ENCODE results near the gene ZNF444.
"Not testable (repeated sequence)": the region's sequence is repeated elsewhere in the genome, so short reads cannot be mapped to it uniquely, and the experiment has no call there.

The ZNF444 gene

DNA sequence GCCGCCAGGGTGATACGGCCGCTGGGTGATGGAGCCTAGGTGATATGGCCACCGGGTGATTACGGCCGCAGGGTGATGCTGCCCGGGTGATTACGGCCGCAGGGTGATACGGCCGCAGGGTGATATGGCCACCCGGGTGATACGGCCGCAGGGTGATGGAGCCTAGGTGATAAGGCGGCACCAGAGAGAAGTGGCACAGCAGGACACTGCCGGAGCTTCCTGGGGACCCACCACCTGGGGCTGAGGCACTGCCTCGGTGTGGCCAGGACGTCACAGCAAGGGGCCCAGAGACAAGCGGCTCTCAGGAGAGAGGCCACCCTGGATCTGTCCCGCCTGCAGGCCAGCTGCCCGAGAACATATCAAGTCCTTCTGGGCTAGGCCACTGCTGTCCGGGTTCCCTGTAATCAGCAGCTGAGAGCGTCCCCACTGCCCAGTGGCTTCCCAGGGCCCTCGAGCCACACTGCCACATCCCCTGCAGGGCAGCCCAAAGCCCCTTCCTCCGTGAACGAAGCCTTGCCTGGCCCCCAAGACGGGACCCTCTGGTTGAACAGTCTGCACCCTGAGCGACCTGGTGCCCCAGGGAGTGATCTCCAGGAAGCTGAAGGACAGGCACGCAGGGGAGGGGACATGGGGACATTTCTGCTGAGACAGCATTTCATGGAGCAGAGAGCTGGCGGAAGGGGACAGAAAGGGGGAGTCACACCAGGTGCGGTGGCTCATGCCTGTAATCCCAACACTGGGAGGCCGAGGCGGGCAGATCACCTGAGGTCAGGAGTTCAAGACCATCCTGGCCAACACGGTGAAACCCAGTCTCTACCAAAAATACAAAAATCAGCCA lies 42.1 kb upstream of the ZNF444 start:
- Histone ChIP-seq H3K27ac (no peak overlapping the region), H3K9ac (ENCODE audit: insufficient read length) (no peak overlapping the region), H3K9me3 (ENCODE audit: low read depth, low read length) (no peaks in the 10 kb centered on the region), H3K36me3 (ENCODE audit: insufficient read depth, low read length) (no peaks in the 10 kb centered on the region), H3K4me3 (no peak overlapping the region)
- DNase-seq (ENCODE audit: low read depth, low spot score): no peak
- TF ChIP-seq FOXP2 (optimal IDR thresholded peaks at IDR 0.05; ENCODE audit: control extremely low read depth, extremely low read length, insufficient read depth) (no peak), EZH2 (IDR thresholded peaks at IDR 0.05) (no peak), POLR2AphosphoS5 (IDR thresholded peaks at IDR 0.05; ENCODE audit: borderline replicate concordance, low read depth, low read length) (no peak)

DNA sequence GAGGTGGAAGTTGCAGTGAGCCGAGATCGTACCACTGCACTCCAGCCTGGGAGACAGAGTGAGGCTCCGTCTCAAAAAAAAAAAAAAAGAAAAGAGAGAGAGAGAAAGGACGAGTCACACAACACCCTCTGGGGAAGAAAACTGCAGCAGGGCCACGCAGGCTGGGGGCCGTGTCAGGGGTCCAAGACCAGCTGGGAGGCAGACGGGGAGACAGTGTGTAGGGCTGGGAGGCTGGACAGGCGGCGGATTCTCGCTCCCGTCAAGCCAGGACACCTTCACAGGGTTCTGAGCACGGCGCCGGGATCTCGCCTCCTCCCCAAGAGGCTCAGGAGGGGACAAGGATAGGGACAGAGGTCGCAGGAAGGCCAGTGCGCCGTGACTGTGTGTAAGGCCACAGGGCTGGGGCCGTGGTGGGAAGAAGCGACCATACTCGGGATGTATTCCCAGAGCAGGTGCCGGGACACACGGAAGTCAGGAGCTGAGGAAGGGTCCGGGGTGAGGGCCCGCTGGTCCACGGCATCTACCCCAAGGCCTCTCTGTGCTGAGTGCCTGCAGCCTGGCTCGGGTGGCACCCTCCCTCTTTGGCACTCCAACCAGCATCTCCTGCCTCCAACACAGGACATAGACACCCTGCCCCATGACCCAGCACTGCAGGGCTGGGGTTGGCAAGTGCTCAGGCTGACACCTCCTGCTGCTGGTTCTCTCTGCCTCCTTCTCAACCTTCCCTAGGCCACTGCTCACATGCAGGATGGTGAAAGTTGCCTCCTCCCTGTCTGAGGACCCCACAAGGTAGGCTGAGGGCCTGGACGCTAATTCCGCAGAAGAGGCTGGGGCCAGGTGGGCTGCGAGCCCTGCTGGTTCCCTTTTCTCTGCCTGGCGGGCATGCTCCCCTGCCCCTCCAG lies 41.2 kb upstream of the ZNF444 start:
- no peak overlapping the region for H3K4me3 ChIP-seq
- no peak overlapping the region for H3K9ac ChIP-seq (ENCODE audit: insufficient read length)
- TF ChIP-seq FOXP2 (optimal IDR thresholded peaks at IDR 0.05; ENCODE audit: control extremely low read depth, extremely low read length, insufficient read depth) (no peak), EZH2 (IDR thresholded peaks at IDR 0.05) (no peak), POLR2AphosphoS5 (IDR thresholded peaks at IDR 0.05; ENCODE audit: borderline replicate concordance, low read depth, low read length) (no peak)
- no peaks in the 10 kb centered on the region for H3K36me3 ChIP-seq (ENCODE audit: insufficient read depth, low read length)
- DNase-seq (ENCODE audit: low read depth, low spot score): no peak
- no peak overlapping the region for H3K27ac ChIP-seq
- H3K9me3 ChIP-seq (ENCODE audit: low read depth, low read length): no peaks in the 10 kb centered on the region

DNA sequence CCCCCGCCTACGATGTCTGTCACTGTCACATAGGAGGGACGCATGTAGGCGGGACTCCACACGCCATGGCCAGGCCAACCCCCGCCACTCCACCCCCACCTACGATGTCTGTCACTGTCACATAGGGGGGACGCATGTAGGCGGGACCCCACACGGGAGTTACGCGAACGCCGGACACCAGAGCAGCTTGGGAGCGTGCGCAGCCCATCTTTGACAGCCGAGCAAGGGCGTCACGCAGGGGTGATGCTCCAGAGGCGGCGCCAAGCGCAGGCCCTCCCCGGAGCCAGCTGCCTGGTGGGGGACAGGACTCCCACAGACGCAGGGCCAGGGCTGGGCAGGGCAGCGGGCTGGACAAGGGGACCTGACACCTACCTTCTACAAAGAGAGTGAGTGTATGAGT lies 40.0 kb upstream of the ZNF444 start:
- Histone ChIP-seq H3K9ac (ENCODE audit: insufficient read length) (no peak overlapping the region), H3K27ac (no peak overlapping the region), H3K4me3 (no peak overlapping the region), H3K9me3 (ENCODE audit: low read depth, low read length) (no peaks in the 10 kb centered on the region), H3K36me3 (ENCODE audit: insufficient read depth, low read length) (no peaks in the 10 kb centered on the region)
- DNase-seq (ENCODE audit: low read depth, low spot score): no peak
- TF ChIP-seq POLR2AphosphoS5 (IDR thresholded peaks at IDR 0.05; ENCODE audit: borderline replicate concordance, low read depth, low read length): no peak
- no peak for TF ChIP-seq EZH2 (IDR thresholded peaks at IDR 0.05)
- no peak for TF ChIP-seq FOXP2 (optimal IDR thresholded peaks at IDR 0.05; ENCODE audit: control extremely low read depth, extremely low read length, insufficient read depth)

DNA sequence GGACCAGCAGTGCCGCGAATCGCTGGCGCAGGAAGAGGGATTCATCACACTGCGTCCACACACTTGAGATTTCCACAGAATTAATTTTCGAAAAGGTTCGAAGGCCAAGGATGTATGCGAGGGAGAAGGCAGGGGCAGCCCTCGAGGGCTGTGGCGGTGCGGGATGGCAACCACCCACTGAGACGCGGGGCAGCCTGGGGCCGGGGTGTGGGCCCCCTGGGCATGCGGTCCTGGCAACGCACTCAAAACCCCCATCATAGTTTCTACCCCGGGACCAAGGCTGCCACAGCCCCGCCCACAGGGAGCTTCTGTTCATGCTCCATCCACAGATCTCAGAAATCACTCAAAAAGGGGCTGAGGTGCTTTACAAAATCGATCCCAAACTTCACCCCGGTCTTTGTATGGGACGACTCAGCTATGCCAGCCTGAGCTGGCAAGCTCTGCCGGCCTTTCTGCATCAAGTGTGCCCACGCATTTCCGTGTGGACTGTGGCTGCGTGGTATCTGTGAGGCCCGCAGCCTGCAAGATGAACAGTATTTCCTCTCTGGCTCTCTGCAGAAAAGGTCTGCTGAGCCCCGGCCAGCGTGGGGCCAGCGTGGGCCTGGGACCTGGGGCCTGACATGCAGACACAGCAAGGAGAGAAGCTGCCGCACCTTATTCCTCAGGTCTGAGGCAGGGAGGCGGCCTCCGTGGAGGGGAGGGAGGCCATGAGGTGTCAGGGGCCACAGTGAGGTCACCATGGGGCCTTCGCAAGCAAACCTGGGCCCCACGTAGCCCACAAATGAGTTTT lies 39.1 kb upstream of the ZNF444 start:
- Histone ChIP-seq H3K27ac (no peak overlapping the region), H3K4me3 (no peak overlapping the region), H3K36me3 (ENCODE audit: insufficient read depth, low read length) (no peaks in the 10 kb centered on the region), H3K9ac (ENCODE audit: insufficient read length) (no peak overlapping the region), H3K9me3 (ENCODE audit: low read depth, low read length) (no peaks in the 10 kb centered on the region)
- no peak for TF ChIP-seq FOXP2 (optimal IDR thresholded peaks at IDR 0.05; ENCODE audit: control extremely low read depth, extremely low read length, insufficient read depth)
- no peak for TF ChIP-seq EZH2 (IDR thresholded peaks at IDR 0.05)
- TF ChIP-seq POLR2AphosphoS5 (IDR thresholded peaks at IDR 0.05; ENCODE audit: borderline replicate concordance, low read depth, low read length): no peak
- DNase-seq (ENCODE audit: low read depth, low spot score): no peak

DNA sequence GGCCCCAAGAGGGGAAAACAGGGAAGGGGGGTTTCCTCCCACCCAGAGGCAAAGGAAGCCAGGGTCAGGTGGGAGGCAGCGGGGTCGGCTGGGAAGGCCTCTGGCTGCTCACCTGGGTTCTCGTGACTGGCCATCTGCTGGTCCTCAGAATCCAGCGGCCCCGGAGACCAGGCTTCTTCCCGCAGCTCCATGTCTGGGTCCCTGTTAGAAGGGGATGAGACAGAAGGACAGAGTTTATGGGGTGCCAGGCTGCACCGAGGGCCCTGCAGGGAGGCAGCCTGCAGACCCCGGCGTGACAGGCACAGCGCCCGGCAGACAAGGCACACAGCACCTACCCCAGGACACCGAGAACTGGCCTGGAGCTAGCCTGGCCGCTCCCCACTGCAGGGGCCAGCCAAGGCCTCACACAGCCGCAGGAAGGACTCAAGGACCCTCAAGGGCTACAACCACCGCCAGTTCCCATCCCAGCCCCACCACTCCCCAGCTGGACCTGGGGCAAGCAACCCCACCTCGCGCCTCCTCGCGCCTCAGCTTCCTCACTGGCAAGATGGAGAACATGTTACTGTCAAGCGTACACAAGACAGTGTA lies 38.0 kb upstream of the ZNF444 start:
- H3K36me3 ChIP-seq (ENCODE audit: insufficient read depth, low read length): no peaks in the 10 kb centered on the region
- H3K9ac ChIP-seq (ENCODE audit: insufficient read length): no peak overlapping the region
- H3K9me3 ChIP-seq (ENCODE audit: low read depth, low read length): no peaks in the 10 kb centered on the region
- H3K4me3 ChIP-seq: no peak overlapping the region
- no peak for DNase-seq (ENCODE audit: low read depth, low spot score)
- no peak for TF ChIP-seq EZH2 (IDR thresholded peaks at IDR 0.05)
- TF ChIP-seq FOXP2 (optimal IDR thresholded peaks at IDR 0.05; ENCODE audit: control extremely low read depth, extremely low read length, insufficient read depth): no peak
- no peak for TF ChIP-seq POLR2AphosphoS5 (IDR thresholded peaks at IDR 0.05; ENCODE audit: borderline replicate concordance, low read depth, low read length)
- no peak overlapping the region for H3K27ac ChIP-seq

DNA sequence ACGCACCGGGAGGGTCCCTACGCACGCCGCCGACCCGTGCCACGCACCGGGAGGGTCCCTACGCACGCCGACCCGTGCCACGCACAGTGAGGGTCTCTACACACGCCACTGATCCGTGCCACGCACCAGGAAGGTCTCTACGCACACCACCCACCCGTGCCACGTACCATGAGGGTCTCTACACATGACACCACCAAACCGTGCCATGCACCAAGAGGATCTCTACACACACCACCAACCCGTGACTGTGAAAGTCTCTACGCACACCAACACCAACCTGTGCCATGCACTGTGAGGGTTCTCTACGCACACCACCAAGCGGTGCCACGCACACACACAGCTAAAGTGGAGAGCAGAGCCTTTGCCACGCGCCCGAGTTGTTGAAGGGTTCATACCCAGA lies 36.7 kb upstream of the ZNF444 start:
- Histone ChIP-seq H3K9ac (ENCODE audit: insufficient read length) (no peak overlapping the region), H3K9me3 (ENCODE audit: low read depth, low read length) (no peaks in the 10 kb centered on the region), H3K27ac (no peak overlapping the region), H3K36me3 (ENCODE audit: insufficient read depth, low read length) (no peaks in the 10 kb centered on the region), H3K4me3 (no peak overlapping the region)
- DNase-seq (ENCODE audit: low read depth, low spot score): no peak
- TF ChIP-seq POLR2AphosphoS5 (IDR thresholded peaks at IDR 0.05; ENCODE audit: borderline replicate concordance, low read depth, low read length) (no peak), EZH2 (IDR thresholded peaks at IDR 0.05) (no peak), FOXP2 (optimal IDR thresholded peaks at IDR 0.05; ENCODE audit: control extremely low read depth, extremely low read length, insufficient read depth) (no peak)

DNA sequence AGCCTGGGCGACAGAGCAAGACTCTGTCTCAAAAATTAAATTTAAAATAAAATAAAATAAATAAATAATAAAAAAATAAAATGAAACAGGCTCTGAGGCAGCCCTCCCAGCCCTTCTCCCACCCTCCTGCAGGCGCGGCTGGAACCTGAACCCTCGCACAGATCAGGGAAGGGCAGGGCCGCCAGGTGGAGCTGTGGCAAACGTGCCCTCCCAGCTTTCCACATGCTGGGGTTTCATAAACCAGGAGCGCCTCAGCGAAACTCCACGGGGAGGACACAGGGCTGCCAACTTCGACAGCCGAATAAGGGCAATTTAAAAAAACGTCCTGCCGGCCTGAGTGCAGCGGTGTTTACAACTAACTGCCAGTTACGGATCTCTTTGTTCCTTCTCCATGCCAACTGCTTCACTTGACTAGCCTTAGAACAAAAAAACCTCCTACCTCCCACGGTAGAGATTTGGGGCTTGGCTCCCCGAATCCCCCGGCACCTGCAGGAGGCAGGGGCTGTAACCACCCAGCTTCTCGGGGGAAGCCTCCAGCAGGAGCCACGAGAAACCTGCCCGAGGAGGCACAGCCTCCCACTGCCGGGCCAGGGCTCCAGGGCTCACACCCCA lies 35.9 kb upstream of the ZNF444 start:
- 0 out of 2 replicates have a peak overlapping the region, but pooled peaks have one; percentile 9 for H3K27ac ChIP-seq
- no peaks in the 10 kb centered on the region for H3K9me3 ChIP-seq (ENCODE audit: low read depth, low read length)
- TF ChIP-seq FOXP2 (optimal IDR thresholded peaks at IDR 0.05; ENCODE audit: control extremely low read depth, extremely low read length, insufficient read depth): no peak
- TF ChIP-seq EZH2 (IDR thresholded peaks at IDR 0.05): no peak
- no peak for TF ChIP-seq POLR2AphosphoS5 (IDR thresholded peaks at IDR 0.05; ENCODE audit: borderline replicate concordance, low read depth, low read length)
- no peaks in the 10 kb centered on the region for H3K36me3 ChIP-seq (ENCODE audit: insufficient read depth, low read length)
- no peak for DNase-seq (ENCODE audit: low read depth, low spot score)
- no peak overlapping the region for H3K4me3 ChIP-seq
- H3K9ac ChIP-seq (ENCODE audit: insufficient read length): no peak overlapping the region

DNA sequence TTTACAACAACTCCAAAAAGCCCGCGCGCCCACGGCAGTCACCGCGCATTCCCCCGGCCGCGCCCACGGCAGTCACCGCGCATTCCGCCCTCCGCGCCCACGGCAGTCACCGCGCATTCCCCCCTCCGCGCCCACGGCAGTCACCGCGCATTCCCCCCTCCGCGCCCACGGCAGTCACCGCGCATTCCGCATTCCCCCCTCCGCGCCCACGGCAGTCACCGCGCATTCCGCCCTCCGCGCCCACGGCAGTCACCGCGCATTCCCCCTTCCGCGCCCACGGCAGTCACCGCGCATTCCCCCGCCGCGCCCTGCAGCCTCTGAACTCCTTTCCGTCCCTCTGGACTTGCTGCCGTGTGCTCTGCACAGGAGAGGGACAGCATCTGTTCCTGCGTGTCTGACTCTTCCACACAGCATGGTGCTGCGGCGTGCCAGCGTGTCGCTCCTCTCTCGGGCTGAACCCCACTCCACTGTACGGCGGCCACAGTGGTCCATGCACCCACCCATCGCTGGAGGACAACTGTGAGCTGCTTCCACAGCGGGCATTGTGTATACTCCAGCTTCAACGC lies 35.2 kb upstream of the ZNF444 start:
- not testable (repeated sequence) for H3K36me3 ChIP-seq (ENCODE audit: insufficient read depth, low read length); DNase-seq (ENCODE audit: low read depth, low spot score); H3K9ac ChIP-seq (ENCODE audit: insufficient read length); H3K9me3 ChIP-seq (ENCODE audit: low read depth, low read length); H3K4me3 ChIP-seq
- H3K27ac ChIP-seq: 0 out of 2 replicates have a peak overlapping the region, but pooled peaks have one; percentile 9
